Type B pancreatic cell (in vitro differentiated cells): ENCODE measurements around the gene CCDC33. TPM values are rescaled to one million over a fixed set of nuclear protein-coding genes. Genes with fewer than 3 reads are reported as not detected.

Experiments used
- DNase-seq: peaks from one replicate; pipeline ENCODE4 v3.0.0; 2021; ENCODE audit warnings: mixed read lengths; ENCODE audit not compliant: unreplicated experiment; ENCODE audit errors: extremely low spot score
- H3K27ac Mint-ChIP-seq: 2 replicates; pipeline ENCODE4 v1.8.0; 2021; ENCODE audit warnings: mild to moderate bottlenecking, mixed read lengths
- H3K27me3 Mint-ChIP-seq: 2 replicates; pipeline ENCODE4 v1.8.0; 2021; ENCODE audit warnings: mixed read lengths
- H3K36me3 Mint-ChIP-seq: 2 replicates; pipeline ENCODE4 v1.8.0; 2021; ENCODE audit warnings: mixed read lengths
- H3K4me1 Mint-ChIP-seq: one replicate; pipeline ENCODE4 v1.8.0; 2021; ENCODE audit warnings: mixed read lengths; ENCODE audit not compliant: unreplicated experiment
- H3K4me3 Mint-ChIP-seq: 2 replicates; pipeline ENCODE4 v1.8.0; 2021; ENCODE audit warnings: mild to moderate bottlenecking, mixed read lengths
- H3K9me3 Mint-ChIP-seq: 2 replicates; pipeline ENCODE4 v1.8.0; 2021; ENCODE audit warnings: mixed read lengths
- total RNA-seq: library from RNA; stranded (reverse); gene quantifications from 2 replicates; pipeline ENCODE4 v1.2.1, GENCODE V29; 2021; ENCODE audit warnings: low replicate concordance
- TF ChIP-seq, protein P1 (sequence below): fragments of 200-600 bp; sonication (generic); conservative IDR thresholded peaks from 2 replicates; pipeline ENCODE4 v1.5.0; 2021; ENCODE audit warnings: antibody characterized with exemption, mild to moderate bottlenecking

The CCDC33 gene
- total RNA-seq, 1 donor from 2014 or later, result 5.0 TPM

DNA sequence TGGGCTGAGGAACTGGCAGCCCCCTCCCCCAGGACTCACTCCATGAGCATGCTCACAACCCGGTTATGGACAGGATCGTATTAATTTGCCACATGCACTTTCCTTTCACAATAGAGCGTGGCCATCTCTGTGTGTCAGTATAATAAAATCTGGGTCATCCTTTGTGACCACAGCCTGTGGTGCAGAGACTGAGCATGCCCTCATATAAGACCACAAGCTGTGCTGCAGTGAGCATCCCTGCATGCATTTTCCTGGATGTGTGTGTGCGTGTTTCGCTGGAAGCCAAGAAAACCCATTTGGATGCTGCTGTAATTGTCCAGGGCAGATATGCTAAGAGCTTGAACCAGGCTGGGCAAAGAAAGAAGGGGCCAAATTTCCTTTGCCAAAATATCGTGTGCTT, 91.6 kb downstream of the CCDC33 start:
- Mint-ChIP-seq H3K27ac (no peak overlapping the region), H3K4me3 (no peak overlapping the region), H3K36me3 (no peaks in the 10 kb centered on the region), H3K27me3 (peaks cover 5% of the 10 kb centered on the region), H3K4me1 (peaks cover 5% of the 10 kb centered on the region), H3K9me3 (no peaks in the 10 kb centered on the region)
- TF ChIP-seq, protein P1, sequence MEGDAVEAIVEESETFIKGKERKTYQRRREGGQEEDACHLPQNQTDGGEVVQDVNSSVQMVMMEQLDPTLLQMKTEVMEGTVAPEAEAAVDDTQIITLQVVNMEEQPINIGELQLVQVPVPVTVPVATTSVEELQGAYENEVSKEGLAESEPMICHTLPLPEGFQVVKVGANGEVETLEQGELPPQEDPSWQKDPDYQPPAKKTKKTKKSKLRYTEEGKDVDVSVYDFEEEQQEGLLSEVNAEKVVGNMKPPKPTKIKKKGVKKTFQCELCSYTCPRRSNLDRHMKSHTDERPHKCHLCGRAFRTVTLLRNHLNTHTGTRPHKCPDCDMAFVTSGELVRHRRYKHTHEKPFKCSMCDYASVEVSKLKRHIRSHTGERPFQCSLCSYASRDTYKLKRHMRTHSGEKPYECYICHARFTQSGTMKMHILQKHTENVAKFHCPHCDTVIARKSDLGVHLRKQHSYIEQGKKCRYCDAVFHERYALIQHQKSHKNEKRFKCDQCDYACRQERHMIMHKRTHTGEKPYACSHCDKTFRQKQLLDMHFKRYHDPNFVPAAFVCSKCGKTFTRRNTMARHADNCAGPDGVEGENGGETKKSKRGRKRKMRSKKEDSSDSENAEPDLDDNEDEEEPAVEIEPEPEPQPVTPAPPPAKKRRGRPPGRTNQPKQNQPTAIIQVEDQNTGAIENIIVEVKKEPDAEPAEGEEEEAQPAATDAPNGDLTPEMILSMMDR, result no peak
- DNase-seq, result no peak

DNA sequence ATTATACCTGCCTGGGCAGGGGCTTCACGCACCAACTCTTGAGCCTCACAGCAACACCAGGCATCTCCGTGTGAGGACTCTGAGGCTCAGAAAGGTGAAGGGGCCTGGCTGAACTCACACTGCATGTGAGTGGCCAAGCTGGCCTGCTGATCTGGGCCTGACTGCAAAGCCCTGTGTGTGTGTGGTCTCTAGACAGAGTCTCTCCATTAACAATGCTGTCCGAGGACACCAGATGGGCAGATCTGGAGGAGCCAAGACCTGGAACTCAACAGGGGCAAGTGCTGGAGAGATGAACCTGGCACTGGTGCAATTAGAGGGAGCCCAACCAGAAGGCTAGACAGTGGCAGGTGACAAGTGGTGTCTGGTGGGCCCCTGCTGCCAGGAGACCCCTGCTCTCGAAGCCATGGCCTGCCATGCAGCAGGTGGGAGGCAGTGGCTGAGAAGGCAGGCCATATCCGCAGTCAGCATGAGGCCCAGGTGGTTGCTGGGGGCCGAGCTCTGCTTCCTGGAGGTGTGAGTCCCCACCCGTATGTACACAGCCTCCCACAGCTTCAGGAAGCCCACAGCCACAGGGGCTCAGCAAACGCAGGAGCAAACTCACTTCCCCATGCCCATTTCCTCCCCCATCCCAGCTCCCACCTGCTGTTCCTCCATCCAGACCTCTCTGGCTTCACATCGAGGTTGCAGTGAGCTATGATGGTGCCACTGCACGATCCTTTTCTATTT, 92.4 kb downstream of the CCDC33 start:
- no peak overlapping the region for H3K4me3 Mint-ChIP-seq
- H3K27me3 Mint-ChIP-seq, result peaks cover 5% of the 10 kb centered on the region
- H3K27ac Mint-ChIP-seq, result no peak overlapping the region

DNA sequence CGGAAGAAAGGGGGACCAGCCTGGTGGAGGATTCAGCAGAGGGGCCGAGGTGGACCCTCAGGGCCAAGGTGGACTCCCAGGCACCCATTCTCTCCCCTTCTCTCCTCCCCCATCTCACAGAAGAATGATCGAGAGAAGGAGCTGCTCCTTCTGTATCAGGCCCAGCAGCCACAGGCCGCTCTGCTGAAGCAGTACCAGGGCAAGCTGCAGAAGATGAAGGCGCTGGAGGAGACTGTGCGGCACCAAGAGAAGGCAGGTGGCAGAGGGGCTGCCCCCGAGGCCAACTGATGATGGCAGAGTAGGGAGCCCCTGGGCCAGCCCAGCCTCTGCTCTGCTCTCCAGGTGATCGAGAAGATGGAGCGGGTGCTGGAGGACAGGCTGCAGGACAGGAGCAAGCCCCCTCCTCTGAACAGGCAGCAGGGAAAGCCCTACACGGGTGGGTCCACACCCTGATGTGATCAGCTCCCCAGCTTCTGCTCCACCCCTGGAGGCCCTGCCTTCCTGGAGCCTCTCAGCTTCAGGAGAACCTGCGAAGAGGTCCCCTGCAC, 94.8 kb downstream of the CCDC33 start:
- no peaks in the 10 kb centered on the region for H3K36me3 Mint-ChIP-seq
- H3K4me3 Mint-ChIP-seq, result no peak overlapping the region
- H3K4me1 Mint-ChIP-seq, result peaks cover 5% of the 10 kb centered on the region
- H3K27me3 Mint-ChIP-seq, result peaks cover 4% of the 10 kb centered on the region
- H3K9me3 Mint-ChIP-seq, result no peaks in the 10 kb centered on the region
- DNase-seq, result no peak
- H3K27ac Mint-ChIP-seq, result no peak overlapping the region
- TF ChIP-seq, protein P1, result no peak

More for the DNA sequence above, 92.4 kb downstream of the CCDC33 start:
- TF ChIP-seq, protein P1, result no peak
- Mint-ChIP-seq H3K36me3 (no peaks in the 10 kb centered on the region), H3K9me3 (no peaks in the 10 kb centered on the region), H3K4me1 (peaks cover 5% of the 10 kb centered on the region)
- DNase-seq, result no peak

DNA sequence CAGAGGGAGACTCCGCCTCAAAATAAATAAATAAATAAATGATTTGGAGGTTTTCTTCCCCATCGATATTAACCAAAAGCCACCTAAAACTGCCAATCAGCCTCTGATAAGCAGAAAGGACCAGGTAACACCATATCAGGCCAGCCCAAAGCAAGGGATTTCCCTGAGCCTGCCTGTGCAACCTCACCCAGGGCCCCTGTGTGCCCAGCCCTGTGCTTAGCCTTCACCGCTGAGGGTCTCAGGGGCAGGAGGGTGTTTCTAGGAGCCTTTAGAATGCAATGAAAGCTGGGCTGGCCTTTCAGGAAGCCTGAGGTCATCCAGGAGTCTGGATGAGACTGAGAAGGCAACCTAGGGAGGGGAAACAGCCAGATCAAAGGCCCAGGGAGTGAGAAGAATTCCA, 95.9 kb downstream of the CCDC33 start:
- TF ChIP-seq, protein P1, result no peak

DNA sequence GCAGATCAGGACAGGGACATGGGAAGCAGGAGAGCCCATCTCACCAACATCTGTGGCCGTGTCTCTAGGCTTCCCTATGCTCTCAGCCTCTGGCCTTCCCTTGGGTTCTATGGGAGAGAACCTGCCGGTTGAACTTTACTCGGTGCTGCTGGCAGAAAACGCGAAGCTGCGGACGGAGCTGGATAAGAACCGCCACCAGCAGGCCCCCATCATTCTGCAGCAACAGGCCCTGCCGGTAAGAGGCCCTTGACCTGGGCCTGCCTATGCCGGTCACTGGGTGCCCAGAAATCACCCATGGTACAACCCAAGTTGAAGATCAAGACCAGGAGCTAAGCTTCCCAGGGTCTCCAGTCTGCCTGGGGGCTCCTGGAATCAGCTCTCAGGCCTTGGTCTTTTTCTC, 96.5 kb downstream of the CCDC33 start:
- H3K36me3 Mint-ChIP-seq, result no peaks in the 10 kb centered on the region
- TF ChIP-seq, protein P1, result no peak
- H3K4me1 Mint-ChIP-seq, result peaks cover 4% of the 10 kb centered on the region
- peaks cover 4% of the 10 kb centered on the region for H3K27me3 Mint-ChIP-seq
- no peaks in the 10 kb centered on the region for H3K9me3 Mint-ChIP-seq
- no peak for DNase-seq
- H3K27ac Mint-ChIP-seq, result no peak overlapping the region
- no peak overlapping the region for H3K4me3 Mint-ChIP-seq

More for the DNA sequence above, 95.9 kb downstream of the CCDC33 start:
- H3K27me3 Mint-ChIP-seq, result peaks cover 4% of the 10 kb centered on the region
- H3K4me1 Mint-ChIP-seq, result peaks cover 5% of the 10 kb centered on the region
- H3K36me3 Mint-ChIP-seq, result no peaks in the 10 kb centered on the region
- H3K4me3 Mint-ChIP-seq, result no peak overlapping the region
- no peaks in the 10 kb centered on the region for H3K9me3 Mint-ChIP-seq
- no peak overlapping the region for H3K27ac Mint-ChIP-seq
- DNase-seq, result no peak
